ENCODE measurements around the gene GRM8.
"Not testable (repeated sequence)": the region's sequence is repeated elsewhere in the genome, so short reads cannot be mapped to it uniquely, and the experiment has no call there.

GRM8 gene

DNA sequence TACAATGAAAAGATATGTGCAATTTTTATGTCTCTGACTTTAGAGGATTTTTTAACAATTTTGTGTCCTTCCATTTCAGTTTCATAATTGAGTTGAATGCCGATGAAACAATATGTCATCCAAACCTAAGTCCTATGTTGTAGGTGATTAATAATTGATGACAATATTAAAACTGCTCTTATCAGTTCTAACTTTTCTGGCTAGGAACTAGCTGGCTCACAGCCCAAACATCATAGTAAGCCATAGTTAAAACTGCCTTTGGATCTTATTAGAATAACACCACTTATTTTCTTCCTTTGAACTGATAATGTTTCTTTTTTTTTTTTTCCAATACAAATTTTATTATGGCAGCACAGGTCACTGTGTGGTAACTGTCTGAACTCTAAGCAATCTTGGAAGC, 230.9 kb downstream of the GRM8 start:
- no peak for DNase-seq

DNA sequence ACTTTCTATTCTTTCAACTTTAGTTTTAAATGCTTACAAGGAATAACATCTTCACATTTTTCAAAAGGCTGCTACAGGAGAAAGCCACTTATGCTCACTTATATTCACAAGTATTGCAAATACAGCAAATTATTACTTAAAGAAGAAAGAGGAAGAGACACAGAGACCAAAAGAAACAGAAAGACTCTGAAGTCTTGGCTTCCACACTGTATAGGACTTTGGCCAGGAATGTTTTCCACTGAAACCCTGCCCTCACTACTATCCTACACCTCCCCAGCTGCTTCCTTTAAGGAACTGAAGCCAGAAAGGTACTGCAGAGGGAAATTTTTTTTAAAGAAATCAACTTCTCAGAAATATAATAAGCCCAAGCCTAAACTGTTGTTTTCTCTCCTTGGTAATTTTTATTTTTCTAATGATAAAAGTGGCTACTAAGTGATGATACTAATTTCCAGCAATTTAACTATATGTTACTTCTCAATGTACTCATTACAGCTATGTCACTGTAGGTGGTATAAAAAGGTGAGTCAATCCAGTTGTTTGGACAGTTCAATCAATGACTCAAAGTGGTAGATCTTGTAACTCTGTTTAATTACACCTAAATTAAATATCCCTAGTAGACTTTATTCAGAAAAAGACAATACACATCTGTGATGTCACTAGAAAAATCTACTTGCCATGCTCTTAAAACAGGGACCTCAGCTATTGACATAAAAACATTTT, 231.6 kb downstream of the GRM8 start:
- no peak for DNase-seq

DNA sequence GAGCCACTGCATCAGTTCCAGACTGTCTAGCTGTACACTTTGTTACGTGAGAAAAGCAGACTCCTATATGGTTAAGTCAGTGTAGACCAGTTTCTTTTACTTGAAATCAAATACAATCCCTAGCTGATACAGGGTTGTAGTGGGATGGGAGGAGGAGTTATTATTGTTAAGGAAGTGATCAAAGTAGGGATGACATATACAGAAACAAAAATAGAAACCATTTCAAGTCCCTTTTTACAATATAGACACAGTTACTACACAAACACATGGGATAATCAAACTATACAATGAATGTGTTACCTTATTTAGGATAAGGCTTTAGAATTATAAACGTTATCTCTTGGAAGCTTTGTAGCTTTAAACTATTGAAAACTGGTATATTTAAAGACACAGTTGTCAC, 233.9 kb downstream of the GRM8 start:
- no peak for DNase-seq

DNA sequence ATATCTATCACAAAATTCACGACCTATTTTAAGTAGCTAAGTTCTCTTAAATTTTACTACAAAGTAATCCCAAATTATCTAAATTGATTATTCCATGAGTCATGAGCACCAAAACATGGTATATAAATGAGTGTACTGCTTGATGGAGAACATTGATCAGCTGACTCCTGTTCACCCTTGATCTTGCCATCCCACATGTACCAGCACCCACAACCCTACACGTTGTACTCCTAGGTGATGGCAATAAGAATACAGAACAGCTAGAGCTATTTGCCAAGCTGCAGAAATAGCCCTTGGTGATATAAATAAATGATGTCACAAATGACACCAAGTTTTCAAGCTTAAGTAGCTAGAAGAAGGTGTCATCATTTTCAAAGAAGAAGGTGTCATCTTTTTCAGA, 235.5 kb downstream of the GRM8 start:
- DNase-seq, result no peak

DNA sequence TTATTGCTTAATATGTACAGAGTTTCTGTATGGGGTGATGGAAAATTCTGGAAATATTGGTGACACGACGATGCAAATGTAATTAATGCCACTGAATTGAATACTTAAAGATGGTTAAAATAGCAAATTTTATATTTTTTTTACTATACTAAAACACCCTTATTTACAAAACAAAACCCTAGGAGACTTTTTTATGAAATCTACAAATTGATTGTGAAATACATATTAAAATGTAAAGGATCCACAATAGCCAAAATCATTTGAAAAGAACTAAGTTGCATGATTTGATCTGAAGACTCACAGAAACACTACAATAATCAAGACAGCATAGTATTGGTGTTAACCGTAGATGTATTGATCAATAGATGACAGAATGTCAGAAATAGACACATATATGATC, 252.0 kb downstream of the GRM8 start:
- no peak for DNase-seq

DNA sequence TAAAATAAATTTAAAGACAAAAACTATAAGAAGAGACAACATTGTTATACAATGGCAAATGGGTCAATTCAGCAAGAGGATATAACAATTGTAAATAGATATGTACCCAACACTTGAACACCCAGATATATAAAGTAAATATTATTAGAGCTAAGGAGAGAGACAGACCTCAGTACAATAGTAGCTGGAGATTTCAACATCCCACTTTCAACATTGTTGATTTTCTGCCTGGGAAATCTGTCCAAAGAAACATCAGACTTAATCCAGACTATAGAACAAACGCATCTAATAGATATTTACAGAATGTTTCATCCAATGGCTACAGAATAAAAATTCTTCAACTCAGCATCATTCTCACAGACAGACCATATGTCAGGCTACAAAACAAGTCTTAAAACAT, 256.1 kb downstream of the GRM8 start:
- no peak for DNase-seq

DNA sequence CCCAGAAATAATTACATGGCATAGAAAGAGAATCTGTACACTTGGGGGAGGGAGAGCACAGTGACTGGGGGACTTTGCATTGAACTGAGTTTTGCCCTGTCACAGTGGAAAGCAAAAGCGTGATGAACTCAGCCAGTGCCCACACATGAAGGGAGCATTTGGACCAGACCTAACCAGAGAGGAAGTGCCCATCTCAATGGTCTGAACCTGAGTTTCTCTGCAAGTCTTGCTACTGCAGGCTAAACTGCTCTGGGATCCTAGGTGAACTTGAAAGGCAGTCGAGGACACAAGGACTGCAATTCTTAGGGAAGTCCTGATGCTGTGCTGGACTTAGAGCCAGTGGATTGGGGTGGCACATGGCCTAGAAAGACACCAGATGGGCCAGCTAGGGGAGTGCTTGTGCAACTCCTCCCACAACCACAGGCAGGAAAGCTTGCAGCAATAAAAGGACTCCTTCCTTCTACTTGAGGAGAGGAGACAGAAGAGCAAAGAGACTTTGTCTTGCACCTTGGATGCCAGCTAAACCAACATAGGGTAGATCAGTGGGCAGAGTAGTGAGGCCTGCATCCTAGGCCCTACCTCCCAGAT, 259.0 kb downstream of the GRM8 start:
- DNase-seq, result no peak

DNA sequence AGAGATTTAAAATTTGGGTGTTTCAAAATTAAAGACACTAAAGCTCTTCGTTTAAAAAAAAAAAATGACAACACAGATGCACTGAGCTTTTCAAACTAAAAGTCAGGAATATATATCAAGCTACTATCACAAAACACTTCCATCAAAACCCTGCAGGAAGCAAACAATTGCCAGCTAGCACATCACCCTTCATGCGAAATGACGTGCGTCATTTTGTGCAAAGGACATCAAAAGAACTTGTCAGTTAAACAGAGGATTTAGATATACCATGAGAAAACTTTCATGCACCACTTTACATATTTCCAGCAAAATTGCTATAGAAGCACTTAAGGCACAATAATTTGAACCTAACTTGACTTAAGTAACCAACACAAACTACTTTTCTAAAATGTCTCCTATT, 264.7 kb downstream of the GRM8 start:
- no peak for DNase-seq

DNA sequence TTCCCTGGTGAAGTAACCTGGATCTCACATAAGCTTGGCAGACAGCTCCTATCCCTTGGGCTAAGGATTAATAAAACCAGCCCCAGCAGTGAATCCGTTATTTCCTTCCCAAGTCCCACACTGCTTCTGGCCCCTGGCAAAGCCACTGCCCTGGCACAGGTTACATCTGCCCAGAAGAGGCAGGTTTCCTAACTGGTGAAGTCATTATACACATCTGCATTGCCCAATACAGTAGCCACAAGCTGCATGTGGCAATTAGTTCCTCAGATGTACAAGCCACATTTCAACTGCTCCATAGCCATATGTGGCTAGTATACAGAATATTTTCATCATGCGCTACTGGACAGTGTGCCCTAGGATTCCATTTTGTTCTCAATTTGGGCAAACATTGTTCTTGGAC, 273.0 kb downstream of the GRM8 start:
- no peak for DNase-seq

DNA sequence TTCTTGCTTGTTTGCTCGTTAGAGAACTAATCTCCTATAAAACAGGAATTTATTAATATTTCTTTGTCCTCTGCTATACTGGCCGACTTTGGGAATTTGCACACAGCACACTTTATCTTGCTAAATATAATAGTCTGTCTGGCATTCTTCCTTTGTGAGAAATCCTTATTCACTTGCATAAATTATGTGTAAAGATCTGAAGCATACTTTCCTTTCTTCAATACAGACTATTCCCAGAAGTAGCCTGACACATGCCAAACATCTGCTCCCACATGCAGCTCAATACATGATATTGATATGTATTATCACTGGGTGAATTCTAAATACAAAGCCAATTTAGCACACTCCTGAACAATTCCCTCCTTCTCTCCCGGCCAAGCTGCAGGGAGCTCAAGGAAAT, 273.9 kb downstream of the GRM8 start:
- DNase-seq, result no peak

DNA sequence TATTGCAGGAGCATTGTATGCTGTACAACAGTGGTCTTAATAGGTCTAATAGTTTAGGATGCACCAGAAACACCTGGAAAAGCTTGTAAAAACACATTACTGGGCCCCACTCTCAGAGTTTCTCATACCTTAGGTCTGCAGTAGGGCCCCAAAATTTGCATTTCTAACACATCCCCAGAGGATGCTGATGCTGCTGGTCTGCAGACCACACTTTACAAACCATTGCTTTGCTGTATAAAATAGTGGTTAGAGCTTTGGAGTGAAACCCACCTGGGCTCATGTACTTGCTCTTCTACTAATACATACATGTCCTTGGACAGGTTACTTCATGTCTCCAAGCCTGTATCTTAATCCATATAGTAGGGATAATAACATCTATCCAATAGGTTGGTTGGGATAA, 279.7 kb downstream of the GRM8 start:
- DNase-seq, result no peak

DNA sequence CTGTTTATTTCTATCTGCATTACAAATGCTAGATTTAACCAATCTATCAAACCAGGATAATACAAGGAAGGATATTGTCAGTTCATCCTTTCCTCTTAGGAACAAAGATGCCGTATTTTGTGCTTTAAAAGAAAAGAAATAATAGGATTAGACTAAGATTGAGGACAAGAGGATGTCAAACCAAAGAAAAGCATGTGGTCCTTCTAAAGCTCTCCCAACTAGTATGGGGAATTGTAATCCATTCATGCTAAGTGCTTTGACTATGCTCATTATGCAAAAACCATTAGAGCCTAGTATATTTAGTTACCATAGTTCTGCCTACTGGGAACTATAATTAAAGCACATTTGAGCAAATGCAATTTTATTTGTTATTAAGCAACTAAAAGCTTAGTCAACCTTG, 280.2 kb downstream of the GRM8 start:
- no peak for DNase-seq

DNA sequence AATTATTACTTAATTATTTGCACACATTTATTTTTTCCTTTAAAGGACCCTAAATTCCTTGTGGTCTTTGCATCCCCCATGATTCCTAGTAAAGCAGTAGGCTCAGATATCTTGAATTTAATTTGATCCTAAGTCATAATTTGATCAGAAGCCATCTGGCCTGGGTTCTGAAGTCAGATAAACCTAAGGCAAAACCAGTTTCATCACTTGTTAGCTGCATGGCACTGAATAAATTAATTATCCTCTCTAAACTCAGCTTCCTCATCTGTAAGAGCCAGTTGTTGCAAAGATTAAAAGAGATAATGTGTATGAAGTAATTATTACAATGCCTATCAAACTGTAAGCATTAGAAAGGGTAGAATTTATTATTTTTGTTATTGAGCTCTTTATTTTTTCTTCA, 293.1 kb downstream of the GRM8 start:
- DNase-seq, result no peak

DNA sequence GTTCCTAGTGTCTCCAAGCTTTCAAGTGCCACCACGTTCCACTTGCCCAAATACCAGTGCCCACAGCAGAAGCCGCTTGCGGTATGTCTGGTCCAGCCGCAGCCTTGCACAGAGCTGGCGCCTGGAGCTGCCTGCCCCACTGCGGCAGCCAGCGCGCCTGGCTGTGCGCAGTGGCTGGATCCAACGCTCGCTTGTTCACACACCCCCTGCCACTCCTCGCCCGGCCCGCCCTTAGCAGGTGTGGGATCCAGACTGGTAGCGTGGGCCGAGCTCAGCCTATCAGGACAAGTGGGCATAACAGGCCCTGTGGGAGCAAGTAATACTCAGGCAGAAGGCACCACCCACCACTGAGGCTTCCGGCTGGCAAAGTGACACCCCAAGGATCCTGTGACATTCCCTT, 294.4 kb downstream of the GRM8 start:
- DNase-seq, result no peak

DNA sequence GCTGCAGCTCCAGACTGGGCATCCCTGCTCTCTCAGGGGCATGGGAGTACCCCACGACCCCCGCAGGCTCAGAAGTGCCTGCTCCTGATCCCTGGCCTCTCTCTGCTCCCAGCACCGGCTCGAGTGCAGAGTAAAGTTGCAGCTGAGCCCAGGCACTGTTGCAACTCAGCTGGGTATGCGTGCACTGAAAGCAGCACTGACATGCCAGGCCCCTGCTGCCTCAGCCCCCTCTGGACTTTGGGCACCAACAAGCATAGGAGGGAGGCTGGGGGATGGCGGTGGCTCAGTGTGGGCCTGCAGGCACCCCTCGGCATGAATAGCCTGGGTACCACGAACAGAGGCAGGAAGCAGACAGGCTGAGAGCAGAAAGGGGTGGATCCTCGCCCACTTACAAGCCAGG, 295.3 kb downstream of the GRM8 start:
- no peak for DNase-seq

DNA sequence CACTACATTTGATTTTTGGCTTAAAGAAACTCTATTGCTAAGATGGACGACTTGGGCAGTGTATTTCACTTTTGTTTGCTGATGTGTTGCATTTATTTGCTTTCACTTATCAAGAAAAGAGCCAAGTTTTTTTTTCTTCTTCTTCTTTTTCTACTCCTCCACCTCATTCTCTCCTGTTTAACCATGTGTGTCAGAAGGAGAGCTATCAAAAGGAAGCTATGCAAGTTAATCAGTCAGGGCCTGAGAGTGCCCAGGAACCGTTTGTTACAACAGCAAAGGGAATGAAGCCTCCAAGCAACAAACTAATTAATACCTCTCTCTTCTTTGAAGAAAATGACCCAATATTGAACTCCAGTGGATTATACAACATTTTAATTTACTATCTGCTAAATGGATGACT, 299.3 kb downstream of the GRM8 start:
- no peak for DNase-seq

DNA sequence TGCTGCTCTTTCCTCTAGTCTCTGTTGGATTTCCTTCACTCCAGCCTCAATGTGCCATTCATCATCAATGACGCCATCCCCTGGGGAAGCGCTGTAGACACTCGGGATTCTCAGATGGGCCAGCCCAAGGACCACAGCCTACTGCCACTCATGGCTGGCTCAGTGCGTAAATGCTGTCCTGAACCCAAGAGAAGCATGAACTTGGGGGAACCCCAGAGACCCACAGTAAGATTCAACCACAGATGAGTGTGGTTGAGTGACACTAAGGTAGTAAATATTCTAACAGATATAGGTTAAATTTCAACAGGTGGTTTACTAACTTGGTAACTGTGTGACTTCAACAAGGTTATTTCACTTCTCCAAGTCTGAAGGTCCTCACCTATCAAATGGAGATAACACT, 304.1 kb downstream of the GRM8 start:
- no peak for DNase-seq

DNA sequence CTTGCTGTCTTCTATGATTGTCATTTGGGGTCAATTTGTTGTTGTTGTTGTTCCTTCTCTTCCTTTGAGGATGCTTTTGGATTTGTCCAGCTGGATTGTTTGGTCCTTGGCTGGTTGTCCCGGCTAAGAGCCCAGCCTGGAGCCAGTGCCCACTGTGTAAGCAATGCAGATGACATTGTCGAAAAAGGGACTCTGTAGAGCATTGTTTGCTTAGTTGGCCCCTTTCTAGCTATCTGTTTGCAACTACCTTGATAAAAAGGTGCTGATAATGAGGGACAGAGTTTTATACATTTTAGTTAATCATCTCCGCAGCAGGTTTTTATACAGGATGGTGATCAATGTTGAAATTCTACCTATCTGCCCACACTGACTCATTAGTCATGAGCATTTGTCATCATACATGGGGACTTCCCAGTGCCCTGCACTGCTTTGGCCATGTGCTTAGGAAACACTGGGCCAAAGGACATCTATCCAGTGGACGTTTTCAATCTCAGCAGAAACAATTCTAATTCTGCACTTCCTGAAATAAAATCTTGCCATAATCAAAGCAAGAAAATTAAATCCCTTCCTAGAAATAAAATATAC, 311.9 kb downstream of the GRM8 start:
- DNase-seq, result no peak

DNA sequence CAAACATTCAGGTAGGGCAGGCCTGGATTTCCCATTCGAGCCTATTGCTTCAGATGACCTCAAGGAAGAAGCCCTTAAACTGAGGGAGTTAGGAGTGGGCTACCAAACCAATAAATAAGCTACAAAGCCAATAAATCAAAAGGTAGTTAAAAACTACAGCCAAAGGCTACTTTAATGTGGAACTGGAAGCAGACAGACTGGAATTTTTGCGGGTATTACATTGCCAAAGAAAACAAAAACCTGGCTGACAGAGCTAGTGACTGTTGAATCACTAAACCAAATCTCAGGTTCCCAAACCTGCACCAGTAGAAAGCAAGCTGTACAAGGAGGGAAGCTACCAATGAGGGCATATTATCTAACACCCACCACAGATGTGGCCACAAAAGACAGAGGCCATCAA, 315.6 kb downstream of the GRM8 start:
- no peak for DNase-seq

DNA sequence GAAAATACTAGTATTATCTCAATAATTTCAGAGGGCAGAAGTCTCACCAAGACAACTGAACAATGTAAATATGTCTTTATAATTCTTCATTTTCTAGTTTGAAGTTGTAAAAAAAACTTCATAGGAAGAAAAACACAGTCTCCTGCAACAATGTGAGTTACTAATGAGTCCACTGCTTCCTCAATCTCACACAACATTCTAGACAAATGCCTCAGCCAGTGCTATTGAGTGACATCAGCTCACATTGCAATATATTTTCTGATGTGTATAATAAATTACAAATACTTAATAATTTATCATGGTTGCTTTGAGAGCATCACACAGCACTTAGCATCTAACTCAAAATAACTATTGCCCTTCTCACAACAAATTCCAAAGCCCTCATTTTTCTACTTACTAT, 321.2 kb downstream of the GRM8 start:
- DNase-seq, result no peak

DNA sequence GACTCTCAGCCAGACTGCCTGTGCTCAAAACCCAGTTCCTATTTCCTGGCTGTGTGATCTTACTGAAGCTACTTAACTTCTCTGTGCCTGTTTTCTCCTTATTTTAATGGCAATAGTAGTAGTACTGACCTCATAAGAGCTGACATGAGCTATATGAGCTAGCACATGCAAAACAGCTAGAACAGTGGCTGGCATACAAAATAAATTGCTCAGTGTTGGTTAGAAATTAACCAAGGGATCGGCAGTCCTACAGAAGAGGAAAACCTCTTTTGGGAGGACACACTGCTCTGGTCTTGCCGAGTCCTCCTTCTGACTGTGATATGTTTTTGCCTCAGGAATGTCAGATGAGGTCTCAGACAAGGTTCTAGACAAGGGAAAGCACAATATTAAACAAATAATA, 322.6 kb downstream of the GRM8 start:
- no peak for DNase-seq

DNA sequence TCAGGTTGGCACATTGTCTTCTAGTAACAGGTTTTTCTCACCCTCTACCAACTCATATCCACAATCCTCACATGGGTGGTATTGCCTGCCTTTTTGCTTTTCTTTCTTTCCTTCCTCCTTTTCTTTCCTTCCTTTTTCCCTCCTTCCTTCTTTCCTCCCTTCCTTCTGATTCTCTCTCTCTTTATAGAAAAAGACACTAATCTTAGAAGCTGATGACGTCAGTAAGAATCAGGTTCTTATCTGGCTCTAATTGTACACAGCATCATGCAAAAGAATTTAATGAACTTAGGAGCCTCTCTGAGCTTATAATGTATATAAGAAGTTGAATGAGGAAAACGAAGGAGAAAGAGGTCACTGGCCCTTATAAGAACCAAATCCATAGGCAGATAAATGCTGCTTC, 328.3 kb downstream of the GRM8 start:
- DNase-seq, result no peak

DNA sequence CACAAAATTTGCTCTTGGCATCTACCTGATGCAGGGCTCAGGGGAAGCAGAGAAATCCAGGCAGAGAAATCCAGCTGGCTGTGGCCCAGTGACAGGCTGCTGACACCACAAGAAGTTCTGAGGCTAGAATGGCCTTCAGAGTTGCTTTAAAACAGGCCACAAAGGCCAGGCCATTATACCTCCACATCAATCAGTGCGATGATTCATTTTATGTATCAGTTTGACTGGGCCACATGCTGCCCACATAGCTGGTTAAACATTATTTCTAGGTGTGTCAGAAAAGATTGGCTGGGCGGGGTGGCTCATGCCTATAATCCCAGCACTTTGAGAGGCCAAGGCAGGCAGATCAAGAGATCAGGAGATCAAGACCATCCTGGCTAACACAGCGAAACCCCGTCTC, 341.1 kb downstream of the GRM8 start:
- DNase-seq, result not testable (repeated sequence)

DNA sequence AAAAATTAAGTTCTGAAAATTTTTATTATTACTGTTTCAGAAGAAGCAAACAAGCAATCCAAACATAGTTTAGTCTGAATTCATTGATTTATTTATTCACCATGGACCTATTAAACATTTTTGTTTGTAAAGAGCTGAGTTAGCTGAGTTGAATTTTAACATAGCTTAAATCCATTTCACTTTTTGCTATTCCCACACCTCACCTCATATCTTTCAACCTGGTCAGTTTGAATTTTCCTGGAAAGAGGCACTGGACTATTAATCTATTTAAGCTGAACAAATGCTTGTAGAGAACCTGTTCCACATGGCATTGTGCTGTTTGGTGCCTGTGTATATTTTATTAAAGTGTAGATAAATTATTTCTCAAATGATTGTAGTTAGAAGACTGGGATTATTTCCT, 344.2 kb downstream of the GRM8 start:
- not testable (repeated sequence) for DNase-seq

DNA sequence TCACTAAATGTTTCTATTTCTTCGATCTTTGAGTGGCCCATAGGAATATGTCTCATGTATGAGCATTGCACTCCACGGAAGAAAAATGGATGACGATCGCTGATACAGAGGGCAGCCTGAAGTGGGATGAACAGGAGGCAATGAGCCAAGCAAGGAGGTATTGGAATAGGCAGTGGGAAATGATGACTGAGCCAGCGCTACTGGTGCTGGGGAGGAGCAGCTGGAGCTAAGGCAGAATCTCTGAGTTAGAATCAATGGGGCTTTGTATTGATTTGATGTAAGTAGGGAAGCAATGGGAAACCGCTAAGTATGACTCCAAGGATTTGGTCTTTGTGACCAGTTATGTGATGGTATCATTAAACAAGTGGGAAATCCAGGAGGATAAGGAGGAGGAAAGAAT, 345.1 kb downstream of the GRM8 start:
- not testable (repeated sequence) for DNase-seq

All from NCI-H2227 treated with DMSO at 0.1 percent for 48 hours (cell line).